ENCODE results near the gene WASL.

DNA sequence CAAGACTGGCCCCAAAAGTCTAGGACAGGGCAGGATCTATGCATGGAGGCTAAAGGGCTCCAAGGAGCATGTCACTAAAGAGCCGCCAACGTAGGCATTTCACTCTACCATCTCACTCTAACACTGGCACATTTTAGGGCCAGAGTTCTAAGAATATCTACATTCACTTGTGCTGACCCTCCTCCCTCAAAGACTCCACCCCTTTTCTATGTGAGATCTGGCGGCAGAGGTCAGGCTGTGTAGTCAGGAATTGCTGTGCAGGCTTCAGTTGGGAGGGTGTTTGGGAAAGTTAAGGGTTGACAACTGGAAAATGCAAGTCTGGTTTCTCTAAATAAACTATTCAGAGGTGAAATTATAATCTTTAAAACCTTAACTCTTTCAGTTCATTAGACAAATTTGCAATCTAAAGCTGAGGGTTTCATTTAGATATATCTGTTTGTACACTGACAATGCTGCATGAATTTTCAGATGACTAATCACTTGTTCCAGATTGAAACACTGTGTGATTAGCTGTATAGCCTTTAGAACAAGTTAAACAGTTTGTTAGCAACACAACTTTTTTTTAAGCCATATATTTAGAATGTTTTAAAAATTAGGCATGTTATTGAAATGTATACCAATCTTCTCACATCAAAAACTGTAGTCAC lies 74.9 kb downstream of the WASL start:
- TF ChIP-seq ZBTB7A (IDR thresholded peaks at IDR 0.05; ENCODE audit: low read depth), result no peak
- TF ChIP-seq CREB1 (IDR thresholded peaks at IDR 0.05; ENCODE audit: low read depth), result no peak
- no peak for TF ChIP-seq RAD21 (IDR thresholded peaks at IDR 0.05; ENCODE audit: low read depth)
- no peak for TF ChIP-seq EGR1 (IDR thresholded peaks at IDR 0.05)
